ENCODE data around the gene NFU1.

DNA sequence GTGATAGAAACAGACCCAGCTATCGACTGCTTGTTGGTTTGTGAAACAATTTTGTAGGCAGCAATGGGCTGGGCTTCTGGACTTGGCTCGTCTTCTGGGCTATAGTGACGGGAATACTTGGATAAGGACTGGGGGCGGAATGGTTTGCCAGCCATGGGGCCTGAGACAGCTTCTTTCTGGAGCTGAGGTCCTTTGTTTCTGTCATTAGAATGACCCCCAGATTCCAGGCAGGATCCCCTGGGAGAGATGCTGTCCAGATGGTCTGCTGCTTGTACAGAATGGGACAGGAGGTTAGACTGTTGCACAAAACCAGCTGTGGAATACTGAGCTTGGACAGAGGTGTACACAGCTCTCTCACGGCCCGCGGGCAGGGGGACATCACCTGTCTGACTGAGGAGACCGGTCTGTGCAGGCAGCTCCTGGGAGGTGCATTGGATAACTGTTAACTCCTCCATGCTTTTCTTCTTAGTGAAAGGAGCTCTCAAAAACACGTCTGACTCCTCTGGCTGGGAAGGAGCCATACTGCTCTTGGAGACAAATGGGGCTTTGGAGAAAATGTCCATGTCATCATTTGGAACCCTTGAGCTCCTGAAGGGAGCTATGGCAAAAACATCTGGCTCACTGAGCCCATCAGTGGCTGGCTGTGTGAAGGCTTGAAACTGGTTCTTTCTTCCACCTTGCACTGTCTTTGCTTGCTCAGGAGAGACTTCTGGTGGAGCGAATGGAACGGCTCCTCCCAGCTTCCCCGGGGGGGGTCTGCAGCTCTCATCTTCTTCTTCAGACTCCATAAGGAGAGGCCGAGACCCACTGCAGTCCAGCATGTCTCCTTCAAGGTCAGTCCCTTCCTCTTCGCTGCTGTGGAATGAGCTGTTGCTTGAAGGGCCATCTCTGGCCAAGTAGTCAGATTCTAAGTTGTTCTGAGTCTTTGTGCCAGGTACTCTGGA lies 28.6 kb upstream of the NFU1 start:
- TF ChIP-seq, protein P1, sequence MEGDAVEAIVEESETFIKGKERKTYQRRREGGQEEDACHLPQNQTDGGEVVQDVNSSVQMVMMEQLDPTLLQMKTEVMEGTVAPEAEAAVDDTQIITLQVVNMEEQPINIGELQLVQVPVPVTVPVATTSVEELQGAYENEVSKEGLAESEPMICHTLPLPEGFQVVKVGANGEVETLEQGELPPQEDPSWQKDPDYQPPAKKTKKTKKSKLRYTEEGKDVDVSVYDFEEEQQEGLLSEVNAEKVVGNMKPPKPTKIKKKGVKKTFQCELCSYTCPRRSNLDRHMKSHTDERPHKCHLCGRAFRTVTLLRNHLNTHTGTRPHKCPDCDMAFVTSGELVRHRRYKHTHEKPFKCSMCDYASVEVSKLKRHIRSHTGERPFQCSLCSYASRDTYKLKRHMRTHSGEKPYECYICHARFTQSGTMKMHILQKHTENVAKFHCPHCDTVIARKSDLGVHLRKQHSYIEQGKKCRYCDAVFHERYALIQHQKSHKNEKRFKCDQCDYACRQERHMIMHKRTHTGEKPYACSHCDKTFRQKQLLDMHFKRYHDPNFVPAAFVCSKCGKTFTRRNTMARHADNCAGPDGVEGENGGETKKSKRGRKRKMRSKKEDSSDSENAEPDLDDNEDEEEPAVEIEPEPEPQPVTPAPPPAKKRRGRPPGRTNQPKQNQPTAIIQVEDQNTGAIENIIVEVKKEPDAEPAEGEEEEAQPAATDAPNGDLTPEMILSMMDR (conservative IDR thresholded peaks at IDR 0.05): no peak
- TF ChIP-seq EZH2 (IDR thresholded peaks at IDR 0.05; ENCODE audit: low read depth): no peak

All from PC-9 (cell line).